Measurements from ENCODE around the gene GPATCH3.
A peak's percentile ranks its signal among the peaks of the same experiment; 100 is the strongest.
"Not testable (repeated sequence)": the region's sequence is repeated elsewhere in the genome, so short reads cannot be mapped to it uniquely, and the experiment has no call there.

Gene GPATCH3

GRCh38 chr1:26900001-26900814 is at the start of gene GPATCH3:
TSS of gene GPATCH3 (minus strand) at chr1:26900467. CDS start at chr1:26900442, 25 bp downstream.
- DNase-seq, result peak; percentile 91

- DNase-seq, result no peak
Observed at GRCh38 chr1:26949926-26950319, 49.7 kb upstream of the GPATCH3 start.

- no peak for DNase-seq
Observed at GRCh38 chr1:26949266-26949925, 49.1 kb upstream of the GPATCH3 start.

- not testable (repeated sequence) for DNase-seq
Observed at GRCh38 chr1:26948725-26949057, 48.4 kb upstream of the GPATCH3 start.

GRCh38 chr1:26946270-26946669 is 46.0 kb upstream of the GPATCH3 start:
- DNase-seq, result no peak

- DNase-seq, result no peak
Observed at GRCh38 chr1:26945728-26946127, 45.5 kb upstream of the GPATCH3 start.

- DNase-seq, result no peak
Observed at GRCh38 chr1:26945138-26945537, 44.9 kb upstream of the GPATCH3 start.

- no peak for DNase-seq
Observed at GRCh38 chr1:26942656-26943055, 42.4 kb upstream of the GPATCH3 start.

GRCh38 chr1:26941311-26941710 is 41.0 kb upstream of the GPATCH3 start:
- no peak for DNase-seq

GRCh38 chr1:26938659-26939025 is 38.4 kb upstream of the GPATCH3 start:
- no peak for DNase-seq

- peak; percentile 42 for DNase-seq
Observed at GRCh38 chr1:26938004-26938658, 37.9 kb upstream of the GPATCH3 start.

GRCh38 chr1:26936823-26937222 is 36.6 kb upstream of the GPATCH3 start:
- DNase-seq, result no peak

- peak; percentile 84 for DNase-seq
Observed at GRCh38 chr1:26932531-26932930, 32.3 kb upstream of the GPATCH3 start.

GRCh38 chr1:26923711-26924110 is 23.4 kb upstream of the GPATCH3 start:
- peak; percentile 24 for DNase-seq

- no peak for DNase-seq
Observed at GRCh38 chr1:26922901-26923300, 22.6 kb upstream of the GPATCH3 start.

GRCh38 chr1:26922431-26922729 is 22.1 kb upstream of the GPATCH3 start:
- no peak for DNase-seq

GRCh38 chr1:26921540-26922430 is 21.5 kb upstream of the GPATCH3 start, which contains the start of gene NUDC:
TSS of gene NUDC (plus strand) at chr1:26921743. CDS start at chr1:26921849, 106 bp downstream.
- DNase-seq, result peak; percentile 98

GRCh38 chr1:26921126-26921539 is 20.9 kb upstream of the GPATCH3 start:
- DNase-seq, result no peak

- DNase-seq, result no peak
Observed at GRCh38 chr1:26915204-26915842, 15.1 kb upstream of the GPATCH3 start.

- no peak for DNase-seq
Observed at GRCh38 chr1:26913754-26914619, 13.7 kb upstream of the GPATCH3 start, which contains the start of gene NR0B2. TSS of gene NR0B2 (minus strand) at chr1:26913975. CDS start at chr1:26913940, 35 bp downstream.

- no peak for DNase-seq
Observed at GRCh38 chr1:26913389-26913753, 13.1 kb upstream of the GPATCH3 start.

- no peak for DNase-seq
Observed at GRCh38 chr1:26912147-26912490, 11.9 kb upstream of the GPATCH3 start.
